GM18517 (cell line): ENCODE results near the gene MSL1.
A peak's percentile ranks its signal among the peaks of the same experiment; 100 is the strongest.

ENCODE experiments used
- ATAC-seq: cut with Tn5 transposase; IDR thresholded peaks from one replicate; pipeline ENCODE4 v1.9.1; 2021; ENCODE audit warnings: mild to moderate bottlenecking, moderate library complexity; ENCODE audit not compliant: unreplicated experiment

MSL1 gene

DNA sequence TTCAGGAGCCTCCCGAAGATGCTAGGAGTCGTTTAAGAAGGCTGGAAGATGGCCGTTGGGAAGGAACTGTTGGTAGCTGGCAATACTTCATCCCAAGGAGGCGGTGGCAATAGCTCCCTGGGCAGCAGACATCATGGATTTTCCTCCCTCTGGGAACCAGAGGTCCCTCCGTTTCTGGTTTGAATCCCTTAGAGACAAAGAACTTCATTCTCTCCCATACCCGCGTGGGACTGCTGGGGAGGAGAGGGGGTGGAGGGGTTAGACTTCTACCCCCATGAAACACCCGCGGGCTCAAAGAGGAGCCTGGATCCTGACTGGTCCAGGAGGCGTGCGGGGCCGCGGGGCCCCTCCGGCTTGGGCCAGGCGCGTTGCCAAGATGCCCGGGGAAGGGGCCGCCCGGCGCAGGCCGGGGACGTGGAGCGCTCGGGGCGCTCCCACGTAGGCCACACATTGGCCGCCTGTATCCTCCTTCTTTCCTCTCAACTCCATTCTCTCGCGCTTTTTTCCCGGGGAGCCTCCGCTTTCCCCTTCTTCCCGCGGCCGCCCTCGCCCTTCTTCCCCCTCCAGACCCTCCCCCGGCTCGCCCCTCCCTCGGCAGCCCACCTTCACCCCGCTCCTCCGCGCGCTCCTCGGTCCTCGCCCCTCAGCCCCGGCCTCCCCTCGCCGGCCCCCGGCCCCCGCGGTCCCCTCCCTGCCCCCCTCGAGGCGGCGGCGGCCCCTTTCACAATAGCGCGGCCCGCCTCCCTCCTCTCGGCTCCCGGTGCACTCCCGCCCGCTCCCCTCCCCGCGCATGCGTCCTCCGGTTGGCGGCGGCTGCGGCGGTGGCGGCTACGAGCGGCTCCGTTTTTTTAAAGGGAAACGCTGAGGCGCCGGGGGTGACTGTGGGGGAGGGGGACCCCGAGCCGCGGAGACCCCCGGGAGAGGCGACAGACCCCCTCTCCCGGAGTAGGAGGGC, at the start of gene MSL1:
Gene MSL1 (plus strand): TSS at position 791 of the 955 bp plus-strand sequence. CDS start 642 bp downstream, outside the sequence.
- ATAC-seq, result peak; percentile 55

- ATAC-seq, result no peak
Measured at GRCh38 chr17:40072040-40072734, 49.6 kb upstream of the MSL1 start.

DNA sequence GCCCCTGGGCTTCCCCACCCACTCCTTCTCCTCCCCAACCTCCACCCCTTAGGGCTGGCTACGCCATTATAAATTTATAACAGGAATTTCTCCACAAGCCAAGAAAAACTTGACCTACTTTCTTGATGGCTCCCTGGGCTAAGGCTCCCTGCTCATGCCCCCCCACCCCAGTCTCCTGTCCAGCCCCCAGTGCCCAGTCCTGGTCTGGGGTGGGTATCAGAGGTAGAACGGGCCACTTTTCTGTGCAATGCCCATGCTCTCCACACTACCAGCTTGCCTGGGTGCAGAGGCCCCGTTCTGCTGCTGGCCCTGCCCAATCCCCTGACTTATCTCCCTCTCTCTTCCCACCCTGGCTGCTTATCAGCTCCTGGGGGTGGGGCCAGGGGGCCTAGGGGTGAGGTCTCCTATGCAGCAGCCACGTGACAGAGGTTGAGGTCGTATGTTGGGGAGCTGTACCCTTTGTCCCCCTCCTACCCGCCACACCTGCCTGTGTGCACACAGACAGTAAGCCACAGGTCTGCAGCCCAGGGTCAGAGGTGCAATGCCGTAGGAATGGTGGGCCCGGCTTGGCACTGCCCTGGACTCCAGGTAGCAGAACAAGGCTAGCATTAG, 48.9 kb upstream of the MSL1 start:
- ATAC-seq, result no peak

DNA sequence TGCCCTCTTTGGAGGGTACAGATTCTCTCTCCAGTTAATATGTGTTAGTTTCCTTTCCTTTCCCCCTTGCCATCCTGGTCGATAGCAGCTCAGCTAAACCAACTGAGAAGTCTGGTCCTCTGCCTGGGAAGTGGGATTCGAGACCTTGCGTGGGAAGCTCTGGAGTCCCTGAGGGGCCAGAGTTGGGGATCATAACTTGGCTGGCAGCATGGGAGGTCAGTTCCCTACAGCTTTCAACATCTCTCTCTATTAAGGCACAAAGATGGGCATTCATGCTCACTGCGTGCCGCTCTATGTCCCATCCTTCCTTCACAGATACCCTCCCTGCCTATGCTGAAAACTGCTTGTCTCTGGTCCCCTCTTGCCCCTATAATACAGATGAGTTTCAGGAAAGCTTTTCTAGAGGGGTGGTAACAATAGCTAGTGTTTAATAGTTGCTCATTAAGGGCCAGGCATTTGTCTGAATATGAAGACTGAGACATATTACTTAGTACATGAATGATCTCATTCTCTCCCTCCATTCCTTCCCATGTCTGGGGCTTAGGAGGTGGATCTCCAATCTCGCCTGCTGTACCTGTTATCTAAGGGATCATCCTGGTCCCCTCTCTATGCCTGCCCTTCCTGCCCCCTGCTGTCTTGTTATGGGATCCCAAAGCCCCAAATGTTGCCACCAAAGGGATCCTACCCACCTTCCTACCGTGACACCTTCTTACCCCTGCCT, 48.2 kb upstream of the MSL1 start:
- no peak for ATAC-seq

DNA sequence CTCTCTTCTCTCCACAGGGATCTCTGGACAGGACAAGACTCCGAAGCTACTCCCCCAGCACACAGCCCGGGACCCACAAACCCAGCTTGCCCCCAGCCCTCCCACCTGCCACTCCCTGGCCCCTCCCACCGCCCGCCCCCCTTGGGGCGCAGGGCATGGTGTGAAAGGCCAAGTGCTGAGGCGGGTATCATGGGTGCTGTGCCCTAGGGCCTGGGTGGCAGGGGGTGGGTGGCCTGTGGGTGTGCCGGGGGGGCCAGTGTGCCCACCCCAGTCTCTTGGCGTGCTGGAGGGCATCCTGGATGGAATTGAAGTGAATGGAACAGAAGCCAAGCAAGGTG, 47.6 kb upstream of the MSL1 start:
- no peak for ATAC-seq

DNA sequence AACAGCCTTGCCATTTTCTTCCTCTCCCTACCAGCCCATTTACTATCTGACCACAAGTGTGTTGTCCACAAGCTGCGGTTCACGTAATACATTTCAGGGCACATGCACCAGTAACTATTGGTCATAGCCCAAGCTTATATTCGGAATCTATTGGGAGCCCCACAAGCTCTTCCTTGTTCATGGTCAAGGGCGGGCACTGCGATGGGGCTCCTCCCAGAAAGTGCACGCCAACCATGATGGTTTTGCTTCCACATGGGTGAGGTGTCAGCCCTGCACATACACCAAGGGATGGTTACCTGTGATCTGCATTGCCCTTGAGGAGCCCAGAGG, 46.9 kb upstream of the MSL1 start:
- ATAC-seq, result no peak

DNA sequence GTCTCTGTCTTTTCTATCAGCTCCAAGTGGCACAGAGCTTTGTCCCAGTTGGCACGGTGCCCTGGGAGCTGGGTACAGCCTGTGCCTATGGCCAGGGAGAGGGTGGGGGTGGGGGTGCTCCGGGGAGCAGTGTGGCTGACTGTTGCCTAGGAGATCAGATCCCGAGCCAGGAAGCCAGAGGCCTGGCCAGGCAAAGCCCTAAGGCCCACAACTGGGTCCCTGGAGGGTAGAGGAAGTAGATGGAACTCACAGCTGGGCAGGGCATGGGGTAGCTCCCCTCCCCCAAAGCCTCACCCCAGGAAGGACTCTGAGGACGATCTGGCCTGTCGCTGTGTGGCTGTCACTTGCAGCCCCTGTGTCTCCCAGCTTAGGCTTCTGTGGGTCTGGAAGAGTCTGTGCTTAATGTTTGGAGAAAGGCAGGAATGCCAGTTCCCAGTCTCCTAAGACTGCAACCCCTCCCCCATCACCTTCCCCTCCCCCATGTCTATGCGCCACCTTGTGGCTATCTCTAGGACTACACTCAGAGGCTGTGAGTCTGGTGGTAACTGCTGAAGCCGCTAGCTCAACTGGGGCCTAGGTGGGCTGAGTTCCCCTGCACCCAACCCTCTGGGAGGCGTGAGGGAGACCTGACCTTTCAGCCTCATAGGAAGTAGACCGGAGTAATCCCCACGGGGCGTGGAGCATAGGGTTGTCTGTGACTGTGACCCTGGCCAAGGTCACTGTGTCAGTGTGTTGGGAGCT, 46.4 kb upstream of the MSL1 start:
- no peak for ATAC-seq

DNA sequence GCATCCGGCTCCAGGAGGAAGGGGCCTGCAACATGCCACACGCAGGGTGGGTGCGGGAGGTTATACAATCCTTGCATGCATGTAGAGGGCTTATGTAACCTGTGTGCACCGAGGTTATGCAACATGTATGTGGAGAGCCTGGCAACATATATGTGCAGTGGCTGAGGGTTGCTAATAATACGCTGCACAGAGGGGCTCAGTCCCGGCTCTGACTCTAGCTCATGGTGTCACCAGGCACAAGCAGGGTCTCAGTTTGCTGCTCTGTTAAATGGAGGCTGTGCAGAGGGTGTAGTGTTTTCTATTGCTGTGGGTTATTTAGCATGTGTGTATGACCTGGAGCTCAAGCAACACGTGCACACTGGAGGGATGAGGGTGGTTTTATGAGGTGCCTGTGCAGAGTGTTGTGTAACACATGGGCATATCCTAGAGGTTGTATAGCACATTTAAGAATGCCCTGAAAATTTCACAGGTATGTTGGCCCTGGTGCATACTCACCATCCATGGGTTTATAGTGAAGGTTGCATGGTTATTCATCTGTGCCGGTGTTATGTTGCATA, 45.8 kb upstream of the MSL1 start:
- ATAC-seq, result no peak

DNA sequence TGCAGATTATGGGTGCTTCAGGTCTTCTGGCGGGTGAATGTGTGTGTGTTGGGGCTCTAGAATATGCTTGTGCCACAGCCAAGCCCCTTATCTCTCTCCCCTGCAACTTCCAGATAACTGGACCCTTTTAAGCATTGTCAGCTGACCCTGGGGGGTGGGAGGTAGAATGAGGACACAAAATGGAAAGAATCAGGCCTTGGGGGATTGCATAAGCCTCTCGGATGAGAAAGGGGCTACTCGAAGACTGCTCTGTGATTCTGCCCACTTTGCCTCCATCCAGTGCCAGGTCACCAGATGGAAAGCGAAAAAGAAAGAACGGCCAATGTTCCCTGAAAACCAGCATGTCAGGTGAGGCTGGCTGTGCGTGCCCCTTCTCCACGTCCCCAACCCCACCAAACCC, 45.2 kb upstream of the MSL1 start:
- ATAC-seq, result no peak

DNA sequence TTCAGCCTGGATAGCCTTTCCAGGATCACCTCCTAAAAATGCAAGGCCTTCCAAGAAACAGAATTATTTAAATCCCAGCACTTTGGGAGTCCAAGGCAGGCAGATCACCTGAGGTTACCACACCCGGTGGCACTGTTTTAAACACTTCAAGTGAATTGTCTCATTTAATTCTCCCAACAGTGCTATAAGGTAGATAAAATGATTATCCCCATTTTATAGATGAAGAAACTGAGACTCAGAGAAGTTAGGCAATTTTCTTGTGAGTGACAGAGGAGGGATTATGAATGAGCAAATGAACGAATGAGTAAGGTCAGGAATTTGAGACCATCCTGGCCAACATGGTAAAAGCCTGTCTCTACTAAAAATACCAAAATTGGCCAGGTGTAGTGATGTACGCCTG, 42.2 kb upstream of the MSL1 start:
- ATAC-seq, result no peak

DNA sequence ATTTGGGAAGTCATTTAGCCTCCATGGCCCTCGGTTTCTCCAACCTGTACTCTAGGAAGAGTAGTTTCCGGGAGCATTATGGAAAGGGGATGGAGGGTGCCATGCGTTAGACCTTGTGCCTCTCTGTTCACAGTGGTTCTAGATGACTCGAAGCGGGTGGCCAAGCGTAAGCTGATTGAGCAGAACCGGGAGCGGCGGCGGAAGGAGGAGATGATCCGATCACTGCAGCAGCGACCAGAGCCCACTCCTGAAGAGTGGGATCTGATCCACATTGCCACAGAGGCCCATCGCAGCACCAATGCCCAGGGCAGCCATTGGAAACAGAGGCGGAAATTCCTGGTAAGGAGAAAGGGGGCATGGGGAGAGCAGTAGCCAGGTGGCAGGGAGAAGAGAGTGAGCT, 37.3 kb upstream of the MSL1 start:
- ATAC-seq, result no peak

GRCh38 chr17:40086150-40087044, 35.4 kb upstream of the MSL1 start:
- ATAC-seq, result no peak

DNA sequence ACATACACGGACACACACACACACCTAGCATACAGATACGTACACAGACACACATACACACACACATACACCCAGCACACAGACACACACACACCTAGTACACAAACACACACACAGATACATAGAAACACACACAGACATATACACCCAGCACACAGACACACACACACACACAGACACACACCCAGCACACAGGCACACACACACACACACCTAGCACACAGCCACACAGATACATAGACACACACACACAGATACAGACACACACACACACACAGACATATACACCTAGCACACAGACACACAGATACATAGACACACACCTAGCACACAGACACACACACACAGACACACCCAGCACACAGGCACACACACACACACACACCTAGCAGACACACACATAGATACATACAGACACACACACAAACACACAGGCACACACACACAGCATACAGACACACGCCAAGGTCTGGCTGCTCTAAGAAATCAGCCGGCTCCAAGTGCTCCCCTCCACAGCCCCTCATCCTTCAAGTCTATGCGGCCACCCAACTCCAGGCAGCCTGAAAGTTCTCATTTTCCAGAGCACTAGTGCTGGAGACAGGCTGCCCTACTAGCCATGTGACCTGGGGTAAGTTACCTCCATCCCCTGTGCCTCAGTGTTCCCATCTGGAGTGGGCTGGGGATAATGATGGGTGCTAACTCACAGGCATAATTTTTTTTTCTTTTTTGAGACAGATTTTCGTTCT, 34.5 kb upstream of the MSL1 start:
- ATAC-seq, result no peak

DNA sequence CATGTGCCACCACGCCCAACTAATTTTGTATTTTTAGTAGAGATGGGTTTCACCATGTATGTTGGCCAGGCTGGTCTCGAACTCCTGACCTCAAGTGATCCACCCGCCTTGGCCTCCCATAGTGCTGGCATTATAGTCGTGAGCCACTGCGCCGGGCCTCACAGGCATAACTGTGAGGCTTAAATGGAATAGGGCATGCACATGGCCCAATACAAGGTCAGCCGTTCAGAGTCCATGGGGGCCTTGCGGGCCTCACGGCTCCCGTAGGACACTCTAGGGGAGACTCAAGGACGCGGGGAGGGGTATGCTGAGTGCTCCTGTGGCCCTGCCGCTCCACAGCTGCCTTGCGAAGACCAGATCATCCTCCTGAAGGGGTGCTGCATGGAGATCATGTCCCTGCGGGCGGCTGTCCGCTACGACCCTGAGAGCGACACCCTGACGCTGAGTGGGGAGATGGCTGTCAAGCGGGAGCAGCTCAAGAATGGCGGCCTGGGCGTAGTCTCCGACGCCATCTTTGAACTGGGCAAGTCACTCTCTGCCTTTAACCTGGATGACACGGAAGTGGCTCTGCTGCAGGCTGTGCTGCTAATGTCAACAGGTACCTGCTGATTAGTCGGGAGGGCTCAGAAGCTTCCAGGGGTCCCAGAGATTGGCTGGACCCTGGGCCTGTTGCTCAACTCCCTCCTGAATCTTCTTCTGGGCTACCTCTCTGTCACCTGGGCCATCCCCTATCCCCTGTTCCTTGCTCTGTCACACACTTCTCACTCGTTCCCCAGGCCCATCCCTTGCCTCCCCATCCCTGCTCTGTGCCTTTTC, 33.7 kb upstream of the MSL1 start:
- no peak for ATAC-seq

DNA sequence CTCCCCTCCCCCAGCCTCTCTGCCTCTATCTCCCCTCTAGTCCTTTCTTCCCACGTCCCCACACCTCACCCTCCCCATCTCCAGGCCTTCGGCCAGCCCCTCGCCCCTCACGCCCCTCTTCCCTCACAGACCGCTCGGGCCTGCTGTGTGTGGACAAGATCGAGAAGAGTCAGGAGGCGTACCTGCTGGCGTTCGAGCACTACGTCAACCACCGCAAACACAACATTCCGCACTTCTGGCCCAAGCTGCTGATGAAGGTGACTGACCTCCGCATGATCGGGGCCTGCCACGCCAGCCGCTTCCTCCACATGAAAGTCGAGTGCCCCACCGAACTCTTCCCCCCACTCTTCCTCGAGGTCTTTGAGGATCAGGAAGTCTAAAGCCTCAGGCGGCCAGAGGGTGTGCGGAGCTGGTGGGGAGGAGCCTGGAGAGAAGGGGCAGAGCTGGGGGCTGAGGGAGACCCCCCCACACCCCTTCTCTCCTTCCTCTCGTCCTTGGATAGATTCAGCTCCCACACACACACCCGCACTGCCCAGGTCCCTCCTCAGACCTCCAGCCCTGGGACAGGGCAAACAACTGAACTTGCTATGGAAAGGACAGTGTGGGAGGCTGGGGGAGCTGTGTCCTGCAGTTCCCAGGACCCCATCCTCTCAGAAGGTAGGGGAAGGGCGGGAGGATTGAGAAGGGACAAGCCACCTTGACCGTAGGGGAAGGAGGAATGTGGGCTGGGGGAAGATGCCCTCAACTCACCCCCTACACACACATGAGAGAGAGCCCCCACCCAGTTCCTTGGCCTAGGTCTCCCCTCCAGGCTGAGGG, 32.5 kb upstream of the MSL1 start:
- ATAC-seq, result no peak

- no peak for ATAC-seq
Measured at GRCh38 chr17:40090237-40091119, 31.3 kb upstream of the MSL1 start.
